Vagina (tissue), 2 donors: ENCODE data around the gene PSD2.

Experiments used
- POLR2A ChIP-seq, 2 donors: fragments of 450-650 bp; IDR thresholded peaks; one replicate each; pipeline ENCODE4 v1.6.1; 2017; ENCODE audit warnings: antibody characterized with exemption in 2 of 2, mild to moderate bottlenecking in 2 of 2, moderate library complexity in 2 of 2
- TF ChIP-seq, protein P1 (sequence below), 3 experiments: fragments of 450-650 bp in 2 of 3; fragments of 200-600 bp in 1 of 3; sonication (generic) in 1 of 3; IDR thresholded peaks; one replicate each; pipeline ENCODE4 v1.5.1; 2017 to 2019; ENCODE audit warnings: antibody characterized with exemption in 3 of 3, mild to moderate bottlenecking in 2 of 3, moderate library complexity in 2 of 3

GRCh38 chr5:139767960-139768359 is 27.6 kb upstream of the PSD2 start:
- TF ChIP-seq POLR2A (IDR thresholded peaks at IDR 0.05): no peak
- TF ChIP-seq, protein P1, sequence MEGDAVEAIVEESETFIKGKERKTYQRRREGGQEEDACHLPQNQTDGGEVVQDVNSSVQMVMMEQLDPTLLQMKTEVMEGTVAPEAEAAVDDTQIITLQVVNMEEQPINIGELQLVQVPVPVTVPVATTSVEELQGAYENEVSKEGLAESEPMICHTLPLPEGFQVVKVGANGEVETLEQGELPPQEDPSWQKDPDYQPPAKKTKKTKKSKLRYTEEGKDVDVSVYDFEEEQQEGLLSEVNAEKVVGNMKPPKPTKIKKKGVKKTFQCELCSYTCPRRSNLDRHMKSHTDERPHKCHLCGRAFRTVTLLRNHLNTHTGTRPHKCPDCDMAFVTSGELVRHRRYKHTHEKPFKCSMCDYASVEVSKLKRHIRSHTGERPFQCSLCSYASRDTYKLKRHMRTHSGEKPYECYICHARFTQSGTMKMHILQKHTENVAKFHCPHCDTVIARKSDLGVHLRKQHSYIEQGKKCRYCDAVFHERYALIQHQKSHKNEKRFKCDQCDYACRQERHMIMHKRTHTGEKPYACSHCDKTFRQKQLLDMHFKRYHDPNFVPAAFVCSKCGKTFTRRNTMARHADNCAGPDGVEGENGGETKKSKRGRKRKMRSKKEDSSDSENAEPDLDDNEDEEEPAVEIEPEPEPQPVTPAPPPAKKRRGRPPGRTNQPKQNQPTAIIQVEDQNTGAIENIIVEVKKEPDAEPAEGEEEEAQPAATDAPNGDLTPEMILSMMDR (IDR thresholded peaks at IDR 0.05): no peak
